ENCODE data around the gene PAX8.
"Not testable (repeated sequence)": the region's sequence is repeated elsewhere in the genome, so short reads cannot be mapped to it uniquely, and the experiment has no call there.

- TF ChIP-seq, protein P1, sequence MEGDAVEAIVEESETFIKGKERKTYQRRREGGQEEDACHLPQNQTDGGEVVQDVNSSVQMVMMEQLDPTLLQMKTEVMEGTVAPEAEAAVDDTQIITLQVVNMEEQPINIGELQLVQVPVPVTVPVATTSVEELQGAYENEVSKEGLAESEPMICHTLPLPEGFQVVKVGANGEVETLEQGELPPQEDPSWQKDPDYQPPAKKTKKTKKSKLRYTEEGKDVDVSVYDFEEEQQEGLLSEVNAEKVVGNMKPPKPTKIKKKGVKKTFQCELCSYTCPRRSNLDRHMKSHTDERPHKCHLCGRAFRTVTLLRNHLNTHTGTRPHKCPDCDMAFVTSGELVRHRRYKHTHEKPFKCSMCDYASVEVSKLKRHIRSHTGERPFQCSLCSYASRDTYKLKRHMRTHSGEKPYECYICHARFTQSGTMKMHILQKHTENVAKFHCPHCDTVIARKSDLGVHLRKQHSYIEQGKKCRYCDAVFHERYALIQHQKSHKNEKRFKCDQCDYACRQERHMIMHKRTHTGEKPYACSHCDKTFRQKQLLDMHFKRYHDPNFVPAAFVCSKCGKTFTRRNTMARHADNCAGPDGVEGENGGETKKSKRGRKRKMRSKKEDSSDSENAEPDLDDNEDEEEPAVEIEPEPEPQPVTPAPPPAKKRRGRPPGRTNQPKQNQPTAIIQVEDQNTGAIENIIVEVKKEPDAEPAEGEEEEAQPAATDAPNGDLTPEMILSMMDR (IDR thresholded peaks at IDR 0.05): not testable (repeated sequence)
- TF ChIP-seq POLR2A (IDR thresholded peaks at IDR 0.05): not testable (repeated sequence)
Measured at GRCh38 chr2:113288674-113289149, 10.0 kb upstream of the PAX8 start.

All from gastroesophageal sphincter (tissue), 3 donors.